Measurements from ENCODE around the gene HBEGF.
A peak's percentile ranks its signal among the peaks of the same experiment; 100 is the strongest.

Gene HBEGF

DNA sequence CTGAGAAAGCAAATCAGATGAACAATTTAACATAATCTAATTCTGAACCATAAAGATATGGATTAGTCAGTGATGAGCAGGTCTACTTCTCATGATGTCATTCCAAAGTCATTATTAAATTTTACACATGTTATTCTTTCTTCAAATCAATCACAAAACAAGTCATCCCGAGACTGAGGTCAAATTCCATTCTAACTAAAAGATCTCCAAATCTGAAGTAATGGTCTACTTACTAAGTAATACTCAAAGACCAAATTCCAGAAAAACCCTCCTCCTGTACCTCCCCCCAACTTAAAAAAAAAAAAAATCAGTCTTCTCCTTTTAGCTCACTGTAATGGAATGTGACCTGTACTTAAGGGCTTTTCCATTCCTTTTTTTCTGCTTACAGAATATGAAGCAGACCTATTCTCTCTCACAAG is 48.2 kb downstream of the HBEGF start:
- Histone ChIP-seq H2AFZ (ENCODE audit: low read depth, low read length) (no peak overlapping the region), H3K4me3 (ENCODE audit: insufficient read depth in 1 of 2, low read depth in 1 of 2, low read length in 2 of 2) (no peak overlapping the region), H3K9me3 (ENCODE audit: control insufficient read depth, low read length) (no peaks in the 10 kb centered on the region), H2BK120ac (ENCODE audit: low read depth, low read length) (no peak overlapping the region), H3K9ac (ENCODE audit: low read length) (peak overlapping the region; percentile 4), H4K8ac (ENCODE audit: low read length) (no peak overlapping the region), H2AK5ac (ENCODE audit: low read length, severe bottlenecking) (no peak overlapping the region), H3K23ac (ENCODE audit: low read length in 2 of 2) (no peak overlapping the region), H3K4ac (ENCODE audit: low read depth in 1 of 2, low read length in 2 of 2) (no peak overlapping the region), H2BK12ac (ENCODE audit: low read length in 2 of 2) (no peak overlapping the region), H3K14ac (ENCODE audit: low read length in 2 of 2) (no peak overlapping the region), H3K27ac (ENCODE audit: low read length, poor library complexity, severe bottlenecking) (peak overlapping the region; percentile 17), H2BK15ac (ENCODE audit: low read depth, poor library complexity, severe bottlenecking) (no peak overlapping the region), H3K4me2 (ENCODE audit: low read length, poor library complexity, severe bottlenecking) (no peak overlapping the region), H3K36me3 (ENCODE audit: control insufficient read depth in 1 of 2, insufficient read depth in 2 of 2, low read depth in 1 of 2, low read length in 2 of 2) (peaks cover 6 to 16% of the 10 kb centered on the region in 2 experiments), H3K18ac (ENCODE audit: low read depth in 1 of 2, low read length in 2 of 2) (no peak overlapping the region), H3K4me1 (ENCODE audit: control insufficient read depth, insufficient read depth, low read depth, low read length) (peaks cover 12% of the 10 kb centered on the region), H3K27me3 (ENCODE audit: control insufficient read depth in 1 of 2, insufficient read depth in 1 of 2, low read length in 2 of 2) (no peaks in the 10 kb centered on the region), H3K79me1 (replicated peaks; ENCODE audit: low read length, poor library complexity, severe bottlenecking) (peaks cover 2% of the 10 kb centered on the region), H4K91ac (ENCODE audit: low read length) (no peak overlapping the region), H2BK5ac (ENCODE audit: low read depth, low read length, poor library complexity, severe bottlenecking) (no peak overlapping the region)
- WGBS: 0% methylated on average over 1 of the region's 1 CpG
- DNase-seq: peak; percentile 70

DNA sequence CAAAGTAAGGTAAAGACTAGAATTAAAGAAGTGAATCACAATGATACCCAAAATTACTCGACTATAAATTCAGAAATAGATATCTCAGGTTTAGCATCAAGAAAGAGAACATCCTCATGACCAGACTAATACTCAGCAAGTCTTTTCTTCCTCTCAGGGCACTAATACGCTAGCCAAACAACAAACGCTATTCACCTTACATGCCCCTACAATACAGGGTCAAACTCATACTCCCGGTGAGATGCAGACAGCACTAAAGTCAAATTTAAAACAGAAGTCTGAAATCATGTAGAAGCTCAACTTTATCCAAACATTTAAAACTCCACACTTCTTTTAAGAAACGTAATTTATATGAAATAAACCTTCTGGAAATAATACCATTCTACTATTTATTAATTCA is 49.1 kb downstream of the HBEGF start:
- peaks cover 12% of the 10 kb centered on the region for H3K4me1 ChIP-seq (ENCODE audit: control insufficient read depth, insufficient read depth, low read depth, low read length)
- no peak overlapping the region for H4K8ac ChIP-seq (ENCODE audit: low read length)
- H2BK5ac ChIP-seq (ENCODE audit: low read depth, low read length, poor library complexity, severe bottlenecking): peak overlapping the region; percentile 50
- H3K4me3 ChIP-seq (ENCODE audit: insufficient read depth in 1 of 2, low read depth in 1 of 2, low read length in 2 of 2): no peak overlapping the region
- H2BK12ac ChIP-seq (ENCODE audit: low read length in 2 of 2): no peak overlapping the region
- H4K91ac ChIP-seq (ENCODE audit: low read length): no peak overlapping the region
- no peak overlapping the region for H3K23ac ChIP-seq (ENCODE audit: low read length in 2 of 2)
- H3K36me3 ChIP-seq (ENCODE audit: control insufficient read depth in 1 of 2, insufficient read depth in 2 of 2, low read depth in 1 of 2, low read length in 2 of 2): peaks cover 6 to 16% of the 10 kb centered on the region in 2 experiments
- no peak overlapping the region for H2BK15ac ChIP-seq (ENCODE audit: low read depth, poor library complexity, severe bottlenecking)
- peak overlapping the region; percentile 54 for H3K27ac ChIP-seq (ENCODE audit: low read length, poor library complexity, severe bottlenecking)
- no peak overlapping the region for H3K18ac ChIP-seq (ENCODE audit: low read depth in 1 of 2, low read length in 2 of 2)
- H3K14ac ChIP-seq (ENCODE audit: low read length in 2 of 2): no peak overlapping the region
- H3K4ac ChIP-seq (ENCODE audit: low read depth in 1 of 2, low read length in 2 of 2): no peak overlapping the region
- no peaks in the 10 kb centered on the region for H3K9me3 ChIP-seq (ENCODE audit: control insufficient read depth, low read length)
- no peak for DNase-seq
- peak overlapping the region; percentile 97 for H2AK5ac ChIP-seq (ENCODE audit: low read length, severe bottlenecking)
- no peak overlapping the region for H3K9ac ChIP-seq (ENCODE audit: low read length)
- peaks cover 2% of the 10 kb centered on the region for H3K79me1 ChIP-seq (replicated peaks; ENCODE audit: low read length, poor library complexity, severe bottlenecking)
- WGBS: 81% methylated on average over 4 of the region's 5 CpGs
- no peaks in the 10 kb centered on the region for H3K27me3 ChIP-seq (ENCODE audit: control insufficient read depth in 1 of 2, insufficient read depth in 1 of 2, low read length in 2 of 2)
- H2AFZ ChIP-seq (ENCODE audit: low read depth, low read length): no peak overlapping the region
- no peak overlapping the region for H3K4me2 ChIP-seq (ENCODE audit: low read length, poor library complexity, severe bottlenecking)
- no peak overlapping the region for H2BK120ac ChIP-seq (ENCODE audit: low read depth, low read length)

DNA sequence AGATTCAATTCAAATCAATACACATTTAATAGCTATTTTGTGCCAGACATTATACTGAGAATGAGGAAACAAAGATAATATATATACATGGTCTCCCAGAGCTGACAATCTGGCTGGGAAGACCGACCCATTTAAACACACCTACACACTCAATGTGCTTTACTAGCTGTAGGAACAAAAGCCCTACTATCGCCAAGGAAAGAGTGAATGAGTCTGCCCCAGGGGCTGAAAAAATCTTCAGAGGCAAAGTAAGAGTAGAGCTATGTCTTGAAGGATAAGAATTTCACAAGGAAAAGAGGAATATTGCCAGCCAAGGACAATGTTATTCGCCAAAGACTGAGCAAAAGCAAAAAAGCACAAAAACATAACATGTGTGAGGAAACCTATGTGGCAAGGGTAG is 50.1 kb downstream of the HBEGF start:
- H2BK15ac ChIP-seq (ENCODE audit: low read depth, poor library complexity, severe bottlenecking): no peak overlapping the region
- no peak overlapping the region for H3K4me3 ChIP-seq (ENCODE audit: insufficient read depth in 1 of 2, low read depth in 1 of 2, low read length in 2 of 2)
- 100% methylated on average over 1 of the region's 3 CpGs for WGBS
- H2BK5ac ChIP-seq (ENCODE audit: low read depth, low read length, poor library complexity, severe bottlenecking): no peak overlapping the region
- no peak overlapping the region for H3K23ac ChIP-seq (ENCODE audit: low read length in 2 of 2)
- peaks cover 2% of the 10 kb centered on the region for H3K79me1 ChIP-seq (replicated peaks; ENCODE audit: low read length, poor library complexity, severe bottlenecking)
- H3K36me3 ChIP-seq (ENCODE audit: control insufficient read depth in 1 of 2, insufficient read depth in 2 of 2, low read depth in 1 of 2, low read length in 2 of 2): peaks cover 6 to 16% of the 10 kb centered on the region in 2 experiments
- no peak overlapping the region for H3K18ac ChIP-seq (ENCODE audit: low read depth in 1 of 2, low read length in 2 of 2)
- H2BK12ac ChIP-seq (ENCODE audit: low read length in 2 of 2): no peak overlapping the region
- H3K4ac ChIP-seq (ENCODE audit: low read depth in 1 of 2, low read length in 2 of 2): no peak overlapping the region
- no peak overlapping the region for H4K91ac ChIP-seq (ENCODE audit: low read length)
- H3K14ac ChIP-seq (ENCODE audit: low read length in 2 of 2): no peak overlapping the region
- no peak overlapping the region for H2BK120ac ChIP-seq (ENCODE audit: low read depth, low read length)
- no peaks in the 10 kb centered on the region for H3K9me3 ChIP-seq (ENCODE audit: control insufficient read depth, low read length)
- no peak overlapping the region for H3K4me2 ChIP-seq (ENCODE audit: low read length, poor library complexity, severe bottlenecking)
- H2AK5ac ChIP-seq (ENCODE audit: low read length, severe bottlenecking): peak overlapping the region; percentile 97
- no peak for DNase-seq
- no peak overlapping the region for H3K9ac ChIP-seq (ENCODE audit: low read length)
- peak overlapping the region; percentile 49 for H3K27ac ChIP-seq (ENCODE audit: low read length, poor library complexity, severe bottlenecking)
- H4K8ac ChIP-seq (ENCODE audit: low read length): no peak overlapping the region
- no peak overlapping the region for H2AFZ ChIP-seq (ENCODE audit: low read depth, low read length)
- H3K27me3 ChIP-seq (ENCODE audit: control insufficient read depth in 1 of 2, insufficient read depth in 1 of 2, low read length in 2 of 2): no peaks in the 10 kb centered on the region
- peaks cover 12% of the 10 kb centered on the region for H3K4me1 ChIP-seq (ENCODE audit: control insufficient read depth, insufficient read depth, low read depth, low read length)

DNA sequence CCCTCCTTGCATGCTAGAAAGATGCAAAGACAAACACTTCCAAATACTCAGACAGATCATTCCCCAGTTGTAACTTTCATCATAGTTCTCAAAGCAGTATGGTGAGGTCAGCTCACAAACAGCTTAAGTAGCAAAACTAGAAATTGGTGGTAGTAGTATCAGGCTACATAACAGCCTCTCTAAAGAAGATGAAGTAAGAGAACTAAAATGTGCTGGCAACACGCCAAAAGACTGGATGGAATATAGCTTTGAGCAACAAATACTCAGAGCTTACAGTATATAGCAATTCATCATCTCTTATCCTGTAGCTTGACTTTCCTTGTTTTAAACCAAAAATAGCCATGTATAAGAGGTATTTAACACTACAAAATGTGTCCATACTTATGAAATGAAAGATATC is 51.0 kb downstream of the HBEGF start:
- no peak overlapping the region for H4K8ac ChIP-seq (ENCODE audit: low read length)
- H2BK15ac ChIP-seq (ENCODE audit: low read depth, poor library complexity, severe bottlenecking): no peak overlapping the region
- no peak overlapping the region for H2AK5ac ChIP-seq (ENCODE audit: low read length, severe bottlenecking)
- H3K9me3 ChIP-seq (ENCODE audit: control insufficient read depth, low read length): no peaks in the 10 kb centered on the region
- no peak overlapping the region for H3K4ac ChIP-seq (ENCODE audit: low read depth in 1 of 2, low read length in 2 of 2)
- no peaks in the 10 kb centered on the region for H3K27me3 ChIP-seq (ENCODE audit: control insufficient read depth in 1 of 2, insufficient read depth in 1 of 2, low read length in 2 of 2)
- H2BK120ac ChIP-seq (ENCODE audit: low read depth, low read length): no peak overlapping the region
- no peak overlapping the region for H2AFZ ChIP-seq (ENCODE audit: low read depth, low read length)
- no peak overlapping the region for H3K18ac ChIP-seq (ENCODE audit: low read depth in 1 of 2, low read length in 2 of 2)
- whole genome bisulfite sequencing: 0% methylated on average over 1 of the region's 1 CpG
- H2BK5ac ChIP-seq (ENCODE audit: low read depth, low read length, poor library complexity, severe bottlenecking): no peak overlapping the region
- no peak overlapping the region for H3K27ac ChIP-seq (ENCODE audit: low read length, poor library complexity, severe bottlenecking)
- no peak overlapping the region for H3K9ac ChIP-seq (ENCODE audit: low read length)
- no peak overlapping the region for H3K4me2 ChIP-seq (ENCODE audit: low read length, poor library complexity, severe bottlenecking)
- H2BK12ac ChIP-seq (ENCODE audit: low read length in 2 of 2): no peak overlapping the region
- no peak overlapping the region for H4K91ac ChIP-seq (ENCODE audit: low read length)
- peaks cover 4% of the 10 kb centered on the region for H3K79me1 ChIP-seq (replicated peaks; ENCODE audit: low read length, poor library complexity, severe bottlenecking)
- peaks cover 12% of the 10 kb centered on the region for H3K4me1 ChIP-seq (ENCODE audit: control insufficient read depth, insufficient read depth, low read depth, low read length)
- peak; percentile 94 for DNase-seq
- no peak overlapping the region for H3K4me3 ChIP-seq (ENCODE audit: insufficient read depth in 1 of 2, low read depth in 1 of 2, low read length in 2 of 2)
- H3K36me3 ChIP-seq (ENCODE audit: control insufficient read depth in 1 of 2, insufficient read depth in 2 of 2, low read depth in 1 of 2, low read length in 2 of 2): peaks cover 6 to 16% of the 10 kb centered on the region in 2 experiments
- H3K23ac ChIP-seq (ENCODE audit: low read length in 2 of 2): no peak overlapping the region
- H3K14ac ChIP-seq (ENCODE audit: low read length in 2 of 2): no peak overlapping the region
